ENCODE results near the gene CCBE1. TPM values are rescaled to one million over a fixed set of nuclear protein-coding genes. Genes with fewer than 3 reads are reported as not detected.

Gene CCBE1
- total RNA-seq, 1 donor from 2014 or later, result 1.8 TPM

DNA sequence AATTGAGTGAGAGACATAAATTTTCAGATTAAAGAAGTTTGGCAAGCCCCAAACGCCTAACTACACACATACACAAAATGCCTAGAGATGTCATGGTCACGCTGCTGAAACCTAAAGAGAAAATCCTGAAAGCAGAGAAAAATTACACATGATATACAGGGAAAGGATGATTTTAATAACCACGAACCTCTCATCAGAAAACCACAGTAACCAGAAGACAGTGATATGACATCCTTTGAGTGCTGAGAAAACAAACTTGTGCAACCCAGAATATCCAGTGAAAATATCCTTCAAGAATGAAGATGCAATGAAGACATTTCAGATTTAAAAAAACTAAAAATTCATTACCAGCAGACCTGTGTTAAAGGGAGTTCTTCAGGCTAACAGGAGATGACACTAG is 215.8 kb downstream of the CCBE1 start:
- TF ChIP-seq, protein P1, sequence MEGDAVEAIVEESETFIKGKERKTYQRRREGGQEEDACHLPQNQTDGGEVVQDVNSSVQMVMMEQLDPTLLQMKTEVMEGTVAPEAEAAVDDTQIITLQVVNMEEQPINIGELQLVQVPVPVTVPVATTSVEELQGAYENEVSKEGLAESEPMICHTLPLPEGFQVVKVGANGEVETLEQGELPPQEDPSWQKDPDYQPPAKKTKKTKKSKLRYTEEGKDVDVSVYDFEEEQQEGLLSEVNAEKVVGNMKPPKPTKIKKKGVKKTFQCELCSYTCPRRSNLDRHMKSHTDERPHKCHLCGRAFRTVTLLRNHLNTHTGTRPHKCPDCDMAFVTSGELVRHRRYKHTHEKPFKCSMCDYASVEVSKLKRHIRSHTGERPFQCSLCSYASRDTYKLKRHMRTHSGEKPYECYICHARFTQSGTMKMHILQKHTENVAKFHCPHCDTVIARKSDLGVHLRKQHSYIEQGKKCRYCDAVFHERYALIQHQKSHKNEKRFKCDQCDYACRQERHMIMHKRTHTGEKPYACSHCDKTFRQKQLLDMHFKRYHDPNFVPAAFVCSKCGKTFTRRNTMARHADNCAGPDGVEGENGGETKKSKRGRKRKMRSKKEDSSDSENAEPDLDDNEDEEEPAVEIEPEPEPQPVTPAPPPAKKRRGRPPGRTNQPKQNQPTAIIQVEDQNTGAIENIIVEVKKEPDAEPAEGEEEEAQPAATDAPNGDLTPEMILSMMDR (conservative IDR thresholded peaks at IDR 0.05; ENCODE audit: low read depth, low read length), result no peak
- no peak for DNase-seq (ENCODE audit: low read depth)
- no peak overlapping the region for H3K4me3 ChIP-seq (ENCODE audit: low read depth, low read length)

DNA sequence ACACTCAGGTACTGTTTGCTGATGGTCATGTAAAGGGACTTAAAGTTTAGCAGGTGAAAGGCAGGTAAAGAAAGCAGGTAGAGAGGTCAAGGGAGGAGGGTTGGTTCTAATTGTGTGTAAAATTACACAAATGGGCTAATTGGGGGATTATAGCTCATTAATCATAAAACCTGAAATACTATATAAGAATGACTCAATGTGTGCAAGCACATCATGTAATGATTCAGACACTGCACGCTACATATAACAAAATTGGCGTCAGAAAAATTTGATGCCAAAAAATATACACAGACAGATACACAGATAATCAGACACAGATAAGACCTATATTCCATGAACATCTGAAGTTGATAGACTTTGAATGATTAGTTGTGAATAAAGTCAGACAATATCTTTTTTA is 217.4 kb downstream of the CCBE1 start:
- DNase-seq (ENCODE audit: low read depth), result no peak

DNA sequence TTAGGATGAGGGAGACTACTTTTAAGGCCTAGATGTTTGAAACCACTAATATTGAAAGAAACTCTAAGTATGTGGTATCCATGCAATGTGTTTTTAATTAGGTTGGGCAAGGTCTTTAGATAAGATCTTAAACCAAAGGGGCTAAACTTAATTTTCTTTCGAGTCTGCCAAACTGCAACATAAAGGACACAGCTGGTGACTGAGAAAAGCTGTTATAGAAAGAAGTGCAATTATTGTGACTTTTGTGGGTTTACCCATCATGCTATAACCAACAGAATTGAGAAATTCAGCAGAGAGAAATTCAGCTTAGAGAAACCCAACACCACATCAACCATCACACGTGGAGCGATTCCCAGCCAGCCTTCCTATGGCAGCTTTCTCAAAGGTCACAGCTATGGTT is 218.6 kb downstream of the CCBE1 start:
- TF ChIP-seq, protein P1 (conservative IDR thresholded peaks at IDR 0.05; ENCODE audit: low read depth, low read length), result no peak
- no peak for DNase-seq (ENCODE audit: low read depth)
- H3K4me3 ChIP-seq (ENCODE audit: low read depth, low read length), result no peak overlapping the region

More for the DNA sequence above, 217.4 kb downstream of the CCBE1 start:
- TF ChIP-seq, protein P1 (conservative IDR thresholded peaks at IDR 0.05; ENCODE audit: low read depth, low read length), result no peak
- H3K4me3 ChIP-seq (ENCODE audit: low read depth, low read length), result no peak overlapping the region

DNA sequence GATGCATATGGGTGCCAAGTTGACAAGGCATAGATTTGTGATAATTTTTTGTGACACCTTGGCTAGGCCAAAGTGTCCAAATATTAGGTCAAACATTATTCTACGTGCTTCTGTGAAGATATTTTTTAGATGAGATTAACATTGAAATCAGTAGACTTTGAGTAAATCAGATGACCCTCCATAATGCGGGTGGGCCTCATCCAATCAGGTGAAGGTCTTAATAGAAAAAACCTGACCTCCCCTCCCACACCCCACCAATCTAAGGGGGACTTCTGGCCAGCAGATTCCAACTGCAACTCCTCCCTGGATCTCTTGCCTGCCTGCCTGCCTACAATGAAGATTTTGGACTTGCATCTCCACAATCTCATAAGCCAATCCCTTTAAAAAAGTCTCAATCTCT is 219.4 kb downstream of the CCBE1 start:
- no peak for DNase-seq (ENCODE audit: low read depth)
- H3K4me3 ChIP-seq (ENCODE audit: low read depth, low read length), result no peak overlapping the region
- TF ChIP-seq, protein P1 (conservative IDR thresholded peaks at IDR 0.05; ENCODE audit: low read depth, low read length), result no peak

DNA sequence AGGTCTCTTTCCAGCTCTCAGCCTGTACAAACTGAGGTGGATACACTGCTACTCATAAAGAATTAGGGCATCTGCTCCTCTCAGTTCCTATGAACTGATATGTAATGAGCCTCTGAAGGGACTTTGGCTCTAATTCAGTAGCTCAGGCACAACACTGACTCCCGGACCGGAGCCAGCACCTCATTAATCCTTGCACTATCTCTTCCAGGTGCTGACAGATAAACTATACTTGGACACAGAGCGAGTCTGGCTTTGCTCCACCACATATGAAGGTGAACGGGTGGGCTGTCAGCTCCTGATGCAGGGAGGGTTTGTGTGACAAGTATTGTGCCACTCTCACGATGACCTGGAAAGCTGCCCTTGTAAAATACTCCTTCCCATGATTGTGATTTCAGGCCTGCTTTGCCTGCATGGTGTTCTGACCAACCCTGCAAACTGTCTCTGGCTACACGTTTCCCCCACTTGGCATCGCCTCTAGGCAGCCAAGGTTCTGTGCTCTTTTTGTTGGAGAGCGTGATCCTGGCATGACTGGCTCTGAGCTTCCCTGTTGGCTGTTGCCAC is 226.6 kb downstream of the CCBE1 start:
- no peak overlapping the region for H3K4me3 ChIP-seq (ENCODE audit: low read depth, low read length)
- TF ChIP-seq, protein P1 (conservative IDR thresholded peaks at IDR 0.05; ENCODE audit: low read depth, low read length), result no peak
- DNase-seq (ENCODE audit: low read depth), result no peak

DNA sequence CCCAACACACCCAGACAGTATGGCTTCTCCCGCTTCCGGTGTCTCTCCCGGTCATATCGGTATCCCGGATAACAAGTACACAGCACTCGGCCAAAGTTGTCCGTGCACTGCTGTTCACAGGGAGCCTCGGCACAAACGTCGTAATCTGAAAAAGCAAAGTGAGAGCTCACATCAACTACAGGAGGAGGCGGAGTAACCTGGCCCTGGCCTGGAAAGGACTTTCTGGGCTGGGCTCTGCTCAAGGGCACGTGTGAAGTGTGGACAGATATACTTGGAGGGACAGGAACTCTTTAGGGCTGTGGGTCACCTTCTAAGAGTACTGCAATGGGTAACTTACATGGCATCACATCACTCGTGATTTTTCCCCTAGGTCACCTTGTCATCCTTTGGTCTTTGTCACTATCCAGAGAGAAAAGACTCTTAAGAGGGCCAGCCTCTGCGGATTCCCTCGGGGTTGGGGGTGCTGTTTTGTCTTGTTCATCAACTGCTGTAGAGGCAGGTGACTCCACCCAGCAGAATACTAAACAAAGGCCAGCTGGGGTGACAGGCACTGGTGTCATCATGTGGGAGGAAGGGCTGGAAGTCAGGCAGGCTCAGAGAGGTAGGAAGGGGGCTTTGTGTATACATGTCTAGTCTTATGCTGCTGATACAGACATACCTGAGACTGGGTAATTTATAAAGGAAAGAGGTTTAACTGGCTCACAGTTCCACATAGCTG is 227.6 kb downstream of the CCBE1 start:
- no peak for DNase-seq (ENCODE audit: low read depth)
- H3K4me3 ChIP-seq (ENCODE audit: low read depth, low read length), result no peak overlapping the region

More for the DNA sequence above, 227.6 kb downstream of the CCBE1 start:
- TF ChIP-seq, protein P1 (conservative IDR thresholded peaks at IDR 0.05; ENCODE audit: low read depth, low read length), result no peak

Measured in epithelial cell of proximal tubule (primary cell).